GM19099 (cell line): Measurements from ENCODE around the gene MTRFR.
A peak's percentile ranks its signal among the peaks of the same experiment; 100 is the strongest.

Source experiments
- POLR2A ChIP-seq: IDR thresholded peaks from 3 replicates; pipeline ENCODE4 v1.6.1; 2011; ENCODE audit warnings: low read depth; ENCODE audit not compliant: insufficient read length; ENCODE audit errors: extremely low read depth

Gene MTRFR

DNA sequence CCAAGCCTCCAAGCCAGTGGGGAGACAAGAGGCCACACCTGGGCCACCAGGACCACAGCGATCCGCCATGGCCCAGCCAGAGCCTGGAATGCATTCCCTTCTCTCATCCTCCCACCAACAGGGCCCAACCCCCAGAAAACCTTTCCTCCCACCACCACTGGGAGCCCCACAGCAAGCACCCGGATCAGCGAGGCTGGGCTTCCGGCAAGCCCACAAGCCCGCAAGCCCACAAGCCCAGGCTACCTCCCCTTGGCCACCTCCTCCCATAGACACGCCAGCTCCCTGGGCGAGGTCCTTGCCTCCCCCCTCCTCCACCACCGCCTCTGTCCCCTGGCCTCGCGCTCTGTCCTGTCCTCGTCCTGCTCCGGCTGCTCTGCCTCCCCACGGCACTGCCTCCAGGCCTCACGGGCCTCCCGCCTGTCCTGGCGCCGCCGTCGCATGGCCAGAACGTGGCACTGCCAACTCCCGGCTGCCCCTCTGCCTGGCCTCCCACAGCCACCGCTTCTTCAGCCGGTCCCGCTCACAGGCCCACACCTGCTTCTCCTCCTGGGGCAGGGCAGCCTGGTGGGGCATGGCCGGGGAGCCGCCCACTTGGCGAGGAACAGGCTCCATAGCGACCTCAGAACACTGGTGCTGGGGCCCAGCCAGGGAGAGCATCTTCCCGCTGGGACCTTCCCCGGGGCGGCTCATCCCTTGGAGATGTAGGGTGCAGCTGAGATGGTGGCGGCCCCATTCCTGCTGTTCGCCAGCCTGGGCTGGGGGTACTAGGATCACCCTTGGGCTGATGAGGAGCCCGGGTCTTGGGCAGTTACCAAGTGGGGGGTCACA is 32.8 kb downstream of the MTRFR start:
- no peak for TF ChIP-seq POLR2A

DNA sequence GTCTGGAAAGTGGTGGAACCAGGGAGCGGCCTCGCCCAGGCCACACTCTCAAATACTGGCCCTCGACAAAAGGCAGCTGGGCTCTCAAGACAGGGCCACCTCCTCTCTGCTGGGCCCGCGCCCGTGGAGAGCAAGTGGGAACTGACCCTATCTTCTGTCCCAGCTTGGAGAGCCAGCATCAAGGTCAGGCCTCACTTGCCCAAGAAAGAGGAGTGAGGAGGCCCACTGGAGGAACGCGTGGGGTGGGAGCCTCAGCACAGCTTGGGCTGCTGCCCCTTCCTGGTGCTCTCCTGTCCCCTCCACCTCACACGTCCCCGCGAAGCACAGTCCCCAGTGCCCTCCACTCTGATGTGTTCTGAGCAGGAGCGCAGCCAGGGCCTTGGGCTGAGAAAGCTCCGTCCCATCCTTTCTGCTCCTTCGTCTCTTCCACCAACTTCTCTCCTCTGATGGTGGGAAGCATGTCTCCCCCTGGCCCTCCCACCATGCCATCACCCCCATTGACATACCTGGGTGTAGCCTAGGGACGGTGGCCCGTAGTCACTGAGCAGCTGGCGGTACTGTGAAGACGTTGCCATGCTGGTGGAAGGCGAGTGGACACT is 33.5 kb downstream of the MTRFR start:
- no peak for TF ChIP-seq POLR2A

DNA sequence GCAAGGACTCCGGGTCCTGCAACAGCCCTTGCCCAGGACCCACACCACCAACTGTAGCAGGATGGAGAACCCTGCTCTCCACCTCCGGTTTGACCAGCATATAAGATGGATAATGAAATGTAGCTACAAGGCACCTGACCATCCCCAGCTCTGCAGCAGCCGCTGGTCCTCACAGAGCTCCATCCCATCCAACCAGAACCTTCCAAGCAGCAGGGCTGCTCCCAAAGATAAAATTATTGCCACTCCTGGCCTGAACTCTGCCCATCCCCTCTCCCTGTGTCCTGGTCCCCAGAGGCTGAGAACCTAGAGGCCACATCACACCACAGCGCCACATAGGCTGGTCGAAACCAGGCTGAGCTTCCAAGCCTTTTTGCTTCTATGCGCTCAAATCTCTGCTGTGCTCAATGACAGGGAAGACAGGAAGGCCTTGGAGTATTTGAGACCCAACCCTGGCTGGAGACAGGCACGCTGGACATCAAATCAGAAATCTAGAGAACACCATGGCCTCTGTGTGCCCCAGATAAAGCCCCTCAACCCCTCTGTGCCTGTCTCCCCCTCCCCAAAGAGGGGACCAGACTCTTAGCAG is 34.2 kb downstream of the MTRFR start:
- no peak for TF ChIP-seq POLR2A

DNA sequence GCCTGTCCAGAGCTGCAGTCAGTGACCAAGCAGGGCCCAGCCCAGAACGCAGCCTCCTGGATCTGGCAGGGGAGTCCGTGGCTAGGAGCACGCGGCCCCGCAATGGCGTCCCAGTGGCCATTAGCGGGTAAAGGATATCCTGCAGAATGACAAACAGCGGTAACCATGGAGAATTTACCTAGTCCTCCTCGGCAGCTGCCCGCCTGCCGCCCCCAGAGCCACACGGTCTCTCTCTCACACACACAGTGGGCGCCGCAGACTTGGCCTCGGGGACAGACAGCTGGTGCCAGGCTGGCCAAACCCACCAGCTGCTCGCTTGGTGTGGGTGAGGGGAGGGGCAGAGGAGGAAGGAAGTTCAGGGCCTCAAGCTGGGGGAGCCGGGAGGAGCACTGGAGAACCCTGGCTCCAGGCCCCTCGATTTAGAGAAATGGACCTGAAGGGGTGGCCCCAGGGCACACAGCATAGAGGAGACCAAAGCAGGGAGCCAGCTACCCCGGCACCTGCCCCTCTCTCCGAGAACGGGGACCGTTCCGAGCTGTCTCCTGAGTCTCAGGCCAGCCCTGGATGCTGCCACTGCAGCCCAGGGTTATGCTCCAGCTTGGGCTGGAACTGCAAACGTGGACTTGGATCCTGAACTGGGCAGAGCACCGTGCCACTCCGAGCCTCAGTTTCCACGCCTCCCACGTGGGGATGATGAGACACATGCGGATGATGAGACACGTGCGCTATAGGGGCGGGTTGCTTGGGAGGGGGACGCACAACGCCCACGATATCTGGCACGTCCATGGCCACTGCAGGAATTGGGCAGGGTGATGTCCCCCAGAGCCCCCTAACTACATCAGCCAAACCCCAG is 35.0 kb downstream of the MTRFR start:
- no peak for TF ChIP-seq POLR2A

DNA sequence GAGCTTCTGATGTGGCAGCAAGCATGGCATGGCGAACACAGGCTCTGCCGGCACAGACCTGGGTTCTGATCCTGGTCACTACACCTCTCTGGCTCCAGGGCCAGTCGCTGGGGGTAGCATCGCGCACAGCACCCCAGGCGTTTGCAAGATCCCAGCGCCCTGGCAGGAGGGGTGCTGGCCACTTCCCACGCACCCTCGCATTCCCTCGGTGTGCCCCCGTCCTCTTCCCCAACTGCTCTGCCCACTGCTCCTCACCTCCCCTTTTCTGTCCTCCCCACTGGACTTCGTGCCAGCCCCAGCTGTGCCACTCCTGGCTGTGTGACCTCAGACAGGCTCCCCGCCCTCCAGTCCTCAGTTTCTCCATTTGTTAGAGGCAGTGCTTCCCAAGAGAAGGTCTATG is 35.6 kb downstream of the MTRFR start:
- TF ChIP-seq POLR2A, result no peak

DNA sequence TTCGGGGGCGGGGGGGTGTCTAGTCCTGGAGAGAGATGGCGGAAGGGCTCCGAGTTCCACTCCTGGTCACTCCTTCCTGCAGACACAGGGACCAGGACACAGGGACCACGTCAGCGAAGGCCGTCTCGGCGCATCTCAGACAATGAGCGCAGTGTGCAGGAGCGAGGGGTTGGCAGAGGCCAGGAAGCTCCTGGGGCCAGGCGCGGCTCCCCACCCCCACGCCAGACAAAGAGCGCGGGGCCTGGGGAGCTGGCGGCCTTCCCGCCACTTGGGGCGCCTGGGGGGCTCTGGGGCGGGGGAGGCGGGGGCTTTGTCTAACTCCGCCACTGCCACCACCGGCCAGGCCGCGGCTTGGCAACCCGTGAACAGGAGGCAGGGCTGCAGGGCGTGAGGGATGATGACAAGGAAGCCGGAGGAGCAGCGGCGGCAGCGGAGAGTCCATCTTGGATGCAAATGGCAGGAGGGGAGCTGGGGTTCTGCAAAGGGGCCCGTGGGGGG is 36.2 kb downstream of the MTRFR start:
- no peak for TF ChIP-seq POLR2A

DNA sequence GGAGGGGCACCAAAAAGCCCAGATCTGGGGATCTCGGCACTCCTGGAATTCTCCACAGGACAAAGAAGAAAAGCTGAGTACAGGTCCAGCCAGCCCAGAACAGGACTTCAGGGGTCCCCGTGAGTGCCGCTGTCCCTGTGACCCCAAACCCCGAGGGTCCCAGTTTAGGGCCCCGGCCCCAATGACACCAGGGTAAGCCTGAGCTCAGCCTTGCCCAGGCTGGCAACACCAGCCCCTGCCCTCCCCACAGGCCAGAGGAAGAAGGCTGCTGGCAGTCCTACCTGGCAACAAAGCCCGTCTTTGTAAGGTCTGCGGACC is 36.6 kb downstream of the MTRFR start:
- TF ChIP-seq POLR2A, result no peak

DNA sequence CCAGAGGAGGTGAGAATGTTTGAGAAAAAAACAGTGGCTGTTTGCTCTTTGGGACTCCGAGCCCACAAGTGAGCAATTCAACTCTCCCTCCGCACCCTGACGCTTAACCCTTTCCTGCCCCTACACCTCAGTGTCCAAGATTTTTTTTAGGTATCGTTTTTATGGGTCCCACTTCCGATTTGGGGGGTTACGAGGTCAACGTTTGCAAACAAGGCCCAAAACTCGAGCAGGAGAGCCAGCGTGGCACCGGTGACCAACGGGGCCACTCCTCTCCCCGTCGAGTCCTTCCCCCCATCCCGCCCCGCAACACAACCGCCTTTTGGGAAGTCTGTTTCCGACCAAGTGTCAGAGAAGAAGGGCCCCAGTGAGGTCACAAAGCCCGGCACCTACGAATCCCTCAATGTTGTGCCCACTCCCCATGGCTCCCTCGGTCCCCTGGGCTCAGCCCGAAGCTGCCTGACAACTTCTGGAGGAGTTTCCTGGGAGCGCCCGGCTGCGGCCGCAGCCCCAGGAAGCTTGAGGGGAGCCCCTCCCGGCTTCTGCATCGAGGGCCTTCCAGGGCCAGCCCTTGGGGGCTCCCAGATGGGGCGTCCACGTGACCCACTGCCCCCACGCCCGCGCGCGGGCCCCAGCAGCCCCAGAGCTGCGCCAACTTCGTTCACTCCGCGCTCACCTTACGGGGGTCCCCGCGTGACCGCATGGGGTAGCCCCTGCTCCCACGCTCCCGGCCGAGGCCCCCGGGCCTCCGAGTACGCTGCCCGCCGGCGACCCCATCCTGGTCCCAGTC is 37.2 kb downstream of the MTRFR start:
- TF ChIP-seq POLR2A, result no peak

DNA sequence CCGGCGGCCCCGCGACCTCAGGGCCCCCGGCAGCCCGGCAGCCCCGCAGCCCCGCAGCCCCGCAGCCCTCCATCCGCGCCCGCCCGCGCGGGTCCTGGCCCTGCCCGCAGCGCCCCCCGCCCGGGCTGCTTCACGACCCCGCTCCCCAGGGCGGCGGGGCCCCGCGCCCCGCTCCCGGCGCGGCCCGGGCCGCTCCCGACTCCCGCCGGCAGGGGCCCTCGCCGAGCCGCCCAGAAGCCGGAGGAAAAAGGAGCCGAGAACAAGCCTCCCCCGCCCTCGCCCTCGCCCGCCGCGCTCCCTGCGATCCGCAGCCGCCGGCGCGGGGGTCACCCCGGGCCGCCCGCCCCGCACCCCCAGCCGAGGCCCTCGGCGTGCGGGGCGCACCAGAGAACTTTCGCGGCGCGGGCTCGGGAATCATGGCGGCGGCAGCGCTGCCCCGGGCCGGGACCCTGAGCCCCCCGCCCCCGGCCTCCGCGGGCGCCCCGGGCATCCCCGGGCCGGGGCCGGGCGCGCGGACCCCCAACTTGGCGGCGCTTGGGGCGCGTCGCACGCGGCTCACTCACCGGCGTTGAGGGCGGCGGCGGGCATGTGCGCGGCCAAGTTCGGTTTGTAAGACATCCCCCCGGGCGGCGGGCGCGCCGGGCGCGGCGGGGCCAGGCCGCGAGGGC is 37.9 kb downstream of the MTRFR start:
- TF ChIP-seq POLR2A, result peak; percentile 11

DNA sequence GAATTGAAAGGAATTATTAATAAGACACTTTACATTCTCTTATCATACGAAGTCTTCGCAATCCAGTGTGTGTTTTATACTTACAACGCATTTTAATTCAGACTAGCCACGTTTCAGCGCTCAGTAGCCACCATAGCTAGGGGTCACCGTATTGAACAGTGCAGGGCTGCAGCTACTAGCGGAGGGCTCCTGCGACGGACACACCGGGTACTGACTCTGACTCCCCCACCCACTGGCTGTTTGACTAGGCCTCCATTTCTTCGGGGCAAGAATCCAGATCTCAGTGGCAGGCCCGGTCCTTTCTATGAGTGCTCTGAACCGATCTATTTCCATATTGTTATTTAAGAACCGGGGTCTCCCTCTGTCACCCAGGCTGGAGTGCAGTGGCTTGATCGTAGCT is 39.9 kb downstream of the MTRFR start:
- no peak for TF ChIP-seq POLR2A

DNA sequence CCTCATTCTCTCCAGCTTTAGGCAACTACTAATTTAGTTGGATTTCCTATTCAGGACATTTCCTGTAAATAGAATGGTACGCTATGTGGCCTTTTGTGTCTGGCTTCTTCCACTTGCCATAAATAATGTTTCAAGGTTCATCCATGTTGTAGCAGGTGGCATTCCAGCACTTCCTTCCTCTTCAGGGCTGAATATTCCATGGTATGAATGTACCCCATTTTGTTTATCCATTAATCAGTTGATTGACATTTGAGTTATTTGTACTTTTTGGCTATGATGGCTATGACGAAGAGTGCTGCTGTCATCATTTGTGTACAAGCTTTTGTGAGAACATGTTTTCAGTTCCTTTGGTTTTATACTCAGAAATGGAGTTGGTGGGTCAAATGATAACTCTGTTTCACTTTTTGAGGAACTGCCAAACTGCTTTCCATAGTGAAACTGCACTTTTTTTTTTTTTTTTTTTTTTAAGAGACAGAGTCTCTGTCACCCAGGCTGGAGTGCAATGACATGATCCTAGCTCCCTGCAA is 44.9 kb downstream of the MTRFR start:
- no peak for TF ChIP-seq POLR2A

DNA sequence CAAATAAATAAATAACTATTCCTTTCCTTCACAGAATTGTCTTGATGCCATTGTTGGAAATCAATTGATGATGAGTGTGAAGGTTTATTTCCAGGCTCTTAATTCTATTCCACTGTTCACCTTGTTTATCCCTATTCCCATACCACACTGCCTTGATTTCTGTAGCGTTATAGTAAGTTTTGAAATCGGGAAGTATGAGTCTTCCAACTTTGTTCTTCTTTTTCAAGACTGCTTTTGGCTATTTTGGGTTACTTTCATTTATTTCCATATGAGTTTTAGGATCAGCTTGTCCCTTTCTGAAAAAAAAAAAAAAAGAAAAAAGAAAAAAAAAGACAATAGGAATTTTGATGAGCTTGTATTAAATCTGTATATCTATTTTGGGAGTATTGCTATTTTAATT is 47.7 kb downstream of the MTRFR start:
- no peak for TF ChIP-seq POLR2A

DNA sequence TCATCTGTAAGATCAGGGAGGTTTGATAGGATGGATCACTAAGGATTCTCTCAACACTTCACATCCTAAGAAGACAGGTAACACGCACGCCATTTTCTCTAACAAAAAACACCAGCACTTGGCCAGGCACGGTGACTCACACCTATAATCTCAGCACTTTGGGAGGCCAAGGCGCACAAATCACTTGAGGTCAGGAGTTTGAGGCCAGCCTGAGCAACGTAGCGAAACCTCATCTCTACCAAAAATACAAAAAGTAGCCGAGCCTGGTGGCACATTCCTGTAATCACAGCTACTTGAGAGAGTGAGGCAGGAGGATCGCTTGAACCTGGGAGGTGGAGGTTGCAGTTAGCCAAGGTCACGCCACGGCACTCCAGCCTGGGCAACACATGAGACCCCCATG is 48.9 kb downstream of the MTRFR start:
- TF ChIP-seq POLR2A, result no peak

DNA sequence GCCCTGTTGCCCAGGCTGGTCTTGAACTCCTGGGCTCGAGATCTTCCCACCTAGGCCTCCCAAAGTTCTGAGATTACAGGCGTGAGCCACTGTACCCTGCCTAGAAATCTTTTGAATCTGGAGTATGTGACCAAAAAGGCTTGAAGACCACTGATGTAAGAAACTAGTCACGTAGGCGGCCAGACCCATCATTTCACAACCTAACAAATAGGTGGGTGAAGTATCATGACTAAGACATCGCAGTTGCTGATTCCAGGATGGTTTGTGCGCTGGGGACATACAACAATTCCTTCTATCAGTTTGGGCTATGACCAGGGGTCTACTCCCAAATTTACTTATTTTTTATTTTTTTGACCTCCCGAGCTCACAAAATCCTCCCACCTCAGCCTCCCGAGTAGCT is 50.2 kb downstream of the MTRFR start:
- TF ChIP-seq POLR2A, result no peak
